GM19397 (cell line): ENCODE data around the gene MBOAT2.
"Not testable (repeated sequence)": the region's sequence is repeated elsewhere in the genome, so short reads cannot be mapped to it uniquely, and the experiment has no call there.

Experiments used
- ATAC-seq: cut with Tn5 transposase; IDR thresholded peaks from one replicate; pipeline ENCODE4 v1.9.1; 2021; ENCODE audit warnings: mild to moderate bottlenecking, moderate library complexity; ENCODE audit not compliant: unreplicated experiment

Gene MBOAT2, protein sequence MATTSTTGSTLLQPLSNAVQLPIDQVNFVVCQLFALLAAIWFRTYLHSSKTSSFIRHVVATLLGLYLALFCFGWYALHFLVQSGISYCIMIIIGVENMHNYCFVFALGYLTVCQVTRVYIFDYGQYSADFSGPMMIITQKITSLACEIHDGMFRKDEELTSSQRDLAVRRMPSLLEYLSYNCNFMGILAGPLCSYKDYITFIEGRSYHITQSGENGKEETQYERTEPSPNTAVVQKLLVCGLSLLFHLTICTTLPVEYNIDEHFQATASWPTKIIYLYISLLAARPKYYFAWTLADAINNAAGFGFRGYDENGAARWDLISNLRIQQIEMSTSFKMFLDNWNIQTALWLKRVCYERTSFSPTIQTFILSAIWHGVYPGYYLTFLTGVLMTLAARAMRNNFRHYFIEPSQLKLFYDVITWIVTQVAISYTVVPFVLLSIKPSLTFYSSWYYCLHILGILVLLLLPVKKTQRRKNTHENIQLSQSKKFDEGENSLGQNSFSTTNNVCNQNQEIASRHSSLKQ

DNA sequence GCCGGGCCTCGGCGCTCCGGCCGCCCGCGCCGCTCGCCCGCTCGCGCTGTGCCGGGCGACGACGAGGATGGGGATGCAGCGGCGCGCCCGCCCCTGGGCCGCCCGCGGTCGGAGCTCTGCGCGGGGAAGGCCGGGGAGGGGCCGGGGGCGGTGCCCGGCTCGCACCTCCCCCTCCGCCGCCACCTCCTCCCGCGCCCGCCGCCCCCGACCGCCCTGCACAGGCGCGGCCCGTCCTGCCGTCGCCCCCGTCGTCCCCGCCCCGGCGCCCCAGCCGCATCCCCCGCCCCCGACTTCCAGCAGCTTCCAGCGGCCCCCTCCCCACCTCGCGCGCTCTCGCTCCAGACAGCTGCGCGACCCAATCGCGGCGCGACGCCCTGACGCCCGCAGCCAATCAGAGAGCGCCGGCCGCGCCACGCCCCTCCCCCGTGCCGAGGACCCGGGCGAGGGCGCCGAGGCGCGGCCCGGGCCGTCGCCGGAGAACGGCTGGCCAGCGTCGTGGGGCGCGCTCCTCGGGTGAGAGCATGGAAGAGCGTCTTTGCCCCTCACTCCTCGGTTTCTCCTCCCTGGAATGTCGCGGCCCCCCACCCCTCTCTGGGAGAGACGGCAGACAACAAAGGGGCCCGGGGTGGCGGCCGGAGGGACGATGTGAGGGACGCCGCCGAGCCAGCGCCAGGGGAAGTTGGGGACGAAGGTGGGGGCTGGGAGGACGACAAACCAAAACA, at the start of gene MBOAT2:
Gene MBOAT2 (minus strand): TSS at position 69 of the 722 bp plus-strand sequence. CDS start 70 bp downstream, outside the sequence.
- ATAC-seq, result peak; percentile 93

DNA sequence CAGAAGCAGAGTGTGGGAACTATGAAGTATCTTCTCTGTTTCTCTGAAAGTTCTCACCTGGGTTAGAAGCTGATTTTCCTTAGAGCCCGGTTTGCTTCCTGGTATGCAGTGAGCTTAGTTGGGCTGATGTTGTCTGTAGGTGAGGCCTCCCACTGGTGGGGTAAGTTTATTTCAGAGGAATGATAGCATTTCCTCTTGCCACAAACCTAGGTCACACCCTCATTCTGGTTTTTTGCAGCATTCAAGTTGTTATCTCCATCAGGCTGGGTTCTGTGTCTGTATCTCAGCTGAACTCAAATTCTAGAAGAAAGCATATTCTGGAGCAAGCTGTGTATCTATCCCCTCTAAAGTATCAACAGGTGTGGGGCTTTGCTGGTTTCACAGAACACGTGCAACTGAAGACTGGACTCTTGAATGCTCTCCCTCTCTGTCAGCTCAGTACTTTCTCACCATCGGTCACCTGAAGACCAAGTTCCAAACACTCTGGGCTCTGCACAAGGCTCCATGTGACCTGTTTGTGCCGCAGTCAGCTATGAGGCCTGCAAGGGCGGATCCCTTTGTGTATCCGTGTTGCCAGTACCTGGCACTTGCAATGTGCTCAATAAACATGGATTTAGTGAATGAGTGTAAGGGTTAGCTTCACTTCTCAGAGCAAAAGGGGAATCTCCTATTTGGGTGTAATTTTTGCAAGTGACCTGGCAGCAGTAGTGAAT, 49.5 kb upstream of the MBOAT2 start:
- no peak for ATAC-seq

DNA sequence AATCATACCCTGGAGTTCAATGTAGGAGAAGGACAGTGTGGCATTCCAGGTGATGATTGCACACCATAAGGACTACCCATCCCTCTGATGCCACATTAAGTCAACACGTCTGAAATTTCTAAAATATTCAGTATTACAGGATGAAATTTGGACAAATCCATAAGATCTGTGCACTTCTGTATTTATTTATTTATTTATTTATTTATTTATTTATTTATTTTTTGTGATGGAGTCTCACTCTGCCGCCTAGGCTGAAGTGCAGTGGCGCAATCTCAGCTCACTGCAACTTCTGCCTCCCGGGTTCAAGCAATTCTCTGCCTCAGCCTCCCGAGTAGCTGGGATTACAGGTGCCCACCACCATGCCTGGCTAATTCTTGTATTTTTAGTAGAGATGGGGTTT, 48.0 kb upstream of the MBOAT2 start:
- ATAC-seq, result not testable (repeated sequence)

DNA sequence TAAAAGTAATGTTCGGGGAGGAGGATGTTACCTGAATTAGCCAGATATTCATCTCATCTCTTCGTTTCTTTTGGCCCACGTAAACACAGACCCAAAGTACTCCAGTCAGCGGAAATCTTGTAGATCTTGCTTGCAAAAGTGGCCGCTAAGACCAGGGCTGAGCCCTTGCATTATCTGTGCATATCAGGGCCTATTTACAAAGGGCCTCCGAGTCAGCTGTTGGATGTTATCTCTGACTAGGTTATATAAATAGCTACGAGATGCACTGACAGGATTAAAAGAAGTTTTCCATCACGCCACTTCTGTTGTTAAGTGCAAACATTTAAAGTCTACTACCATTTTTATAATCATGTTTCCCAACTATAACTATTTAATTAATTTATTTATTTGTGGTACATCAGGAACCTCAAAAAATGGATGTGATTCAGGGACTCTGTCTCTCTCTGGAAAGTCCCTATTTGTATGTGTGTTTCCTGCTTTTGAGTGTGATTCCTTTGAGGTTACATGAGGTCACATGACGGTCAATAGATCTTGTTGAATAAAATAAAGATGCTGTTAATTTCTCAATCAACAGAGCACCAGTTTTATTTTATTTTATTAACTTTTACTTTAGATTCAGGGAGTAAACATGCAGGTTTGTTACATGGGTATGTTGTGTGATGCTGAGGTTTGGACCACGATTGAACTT, 46.8 kb upstream of the MBOAT2 start:
- no peak for ATAC-seq

DNA sequence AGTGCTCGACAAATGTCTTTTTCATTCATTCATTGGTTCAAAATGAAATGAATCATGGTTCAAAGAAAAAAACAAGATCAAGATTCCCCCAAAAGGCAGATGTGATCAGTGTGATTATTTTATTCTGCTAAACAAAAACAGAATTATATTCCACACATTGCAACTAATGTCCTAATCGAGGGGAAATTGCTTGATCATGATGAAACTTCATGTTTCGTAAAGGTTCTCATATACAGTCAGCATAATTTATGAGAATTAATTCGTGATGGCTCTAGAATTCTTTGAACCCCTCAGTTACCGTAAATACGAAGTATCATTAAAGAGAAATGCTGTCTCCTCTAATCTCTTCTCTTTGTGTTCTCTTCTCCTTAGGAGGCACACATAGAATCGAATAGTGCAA, 42.1 kb upstream of the MBOAT2 start:
- ATAC-seq, result no peak

DNA sequence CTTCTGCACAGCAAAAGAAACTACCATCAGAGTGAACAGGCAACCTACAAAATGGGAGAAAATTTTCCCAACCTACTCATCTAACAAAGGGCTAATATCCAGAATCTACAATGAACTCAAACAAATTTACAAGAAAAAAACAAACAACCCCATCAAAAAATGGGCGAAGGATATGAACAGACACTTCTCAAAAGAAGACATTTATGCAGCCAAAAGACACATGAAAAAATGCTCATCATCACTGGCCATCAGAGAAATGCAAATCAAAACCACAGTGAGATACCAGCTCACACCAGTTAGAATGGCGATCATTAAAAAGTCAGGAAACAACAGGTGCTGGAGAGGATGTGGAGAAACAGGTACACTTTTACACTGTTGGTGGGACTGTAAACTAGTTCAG, 40.0 kb upstream of the MBOAT2 start:
- ATAC-seq, result not testable (repeated sequence)

DNA sequence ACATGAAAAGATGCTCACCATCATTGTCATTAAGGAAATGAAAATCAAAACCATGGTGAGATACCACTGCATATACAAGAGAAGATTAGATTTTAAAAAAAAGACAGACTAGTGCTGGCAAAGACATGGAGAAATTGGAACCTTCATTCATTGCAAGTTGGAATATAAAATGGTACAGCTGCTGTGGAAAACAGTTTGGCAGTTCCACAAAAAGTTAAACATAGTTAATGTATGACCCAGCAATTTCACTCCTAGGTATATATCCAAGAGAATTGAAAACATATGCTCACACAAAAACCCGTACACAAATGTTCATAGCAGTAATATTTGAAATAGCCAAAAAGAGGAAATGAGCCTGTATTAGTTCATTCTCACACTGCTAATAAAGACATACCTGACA, 33.7 kb upstream of the MBOAT2 start:
- no peak for ATAC-seq

DNA sequence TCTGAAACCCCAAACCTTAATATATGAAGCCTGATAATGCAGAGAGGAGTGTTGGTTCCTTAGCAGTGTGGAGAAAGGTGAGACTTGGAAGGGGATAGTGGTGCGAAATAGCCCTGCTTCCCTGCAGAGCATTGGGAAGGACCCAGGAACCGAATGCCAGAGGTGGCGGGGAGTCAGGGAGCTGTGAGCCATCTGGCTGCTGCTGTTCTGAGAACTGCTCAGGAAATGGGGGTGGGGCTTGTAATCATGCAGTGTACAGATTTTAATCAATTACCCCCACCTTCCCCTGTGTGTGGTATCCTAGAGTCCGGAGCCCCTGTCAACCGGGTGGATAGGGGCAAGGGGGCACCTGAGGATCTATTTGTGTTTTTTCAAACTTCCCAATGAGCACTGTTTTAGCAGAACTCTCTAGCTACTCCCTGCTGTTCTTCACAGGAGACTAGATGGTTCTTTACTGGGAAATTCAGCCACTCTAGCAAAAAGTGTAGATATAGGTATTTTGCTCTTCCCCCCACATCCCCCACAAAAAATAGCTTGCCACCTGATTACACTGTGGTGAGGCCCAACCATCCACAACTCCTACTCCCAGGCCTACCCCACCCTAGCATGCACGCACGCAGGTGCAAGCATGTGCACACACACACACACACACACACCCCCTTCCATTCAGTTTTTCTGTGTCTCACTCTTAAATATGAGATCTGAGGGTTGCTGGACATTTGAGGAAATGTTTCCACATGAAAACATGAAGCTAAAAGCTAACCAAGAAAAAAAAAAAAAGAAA, 30.1 kb upstream of the MBOAT2 start:
- ATAC-seq, result no peak

DNA sequence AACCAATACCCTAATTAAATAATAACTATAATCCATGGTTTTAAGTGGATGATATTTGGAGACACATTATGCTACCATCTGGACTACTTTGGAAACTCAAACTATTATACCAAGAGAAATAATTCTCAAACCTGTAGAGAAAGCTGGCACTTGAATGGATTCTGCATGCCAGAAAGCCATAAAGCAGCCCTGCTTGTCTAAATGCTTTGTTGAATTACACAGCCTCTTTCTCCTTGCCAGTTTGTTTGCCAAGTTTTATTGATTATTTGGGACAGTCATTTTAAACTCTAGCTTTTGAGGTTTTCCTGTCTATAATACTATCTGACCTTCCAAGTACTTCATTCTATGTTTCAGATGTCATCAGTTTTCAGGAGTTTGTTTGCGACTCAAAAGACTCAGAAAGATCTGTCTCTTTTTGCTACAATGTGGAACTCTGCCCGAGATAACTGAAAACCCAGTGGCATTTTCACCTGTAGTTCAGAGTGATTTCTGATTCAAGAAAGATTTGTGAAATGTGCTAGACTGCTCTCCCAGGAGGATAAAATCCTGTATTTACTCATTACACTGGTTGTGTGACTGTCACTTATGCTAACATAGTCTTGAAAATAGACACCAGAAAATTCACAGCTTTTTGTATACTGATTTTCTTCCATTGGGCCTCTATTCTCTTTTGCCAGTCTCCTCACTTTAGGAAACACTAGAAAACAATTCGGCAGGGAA, 29.2 kb upstream of the MBOAT2 start:
- no peak for ATAC-seq

DNA sequence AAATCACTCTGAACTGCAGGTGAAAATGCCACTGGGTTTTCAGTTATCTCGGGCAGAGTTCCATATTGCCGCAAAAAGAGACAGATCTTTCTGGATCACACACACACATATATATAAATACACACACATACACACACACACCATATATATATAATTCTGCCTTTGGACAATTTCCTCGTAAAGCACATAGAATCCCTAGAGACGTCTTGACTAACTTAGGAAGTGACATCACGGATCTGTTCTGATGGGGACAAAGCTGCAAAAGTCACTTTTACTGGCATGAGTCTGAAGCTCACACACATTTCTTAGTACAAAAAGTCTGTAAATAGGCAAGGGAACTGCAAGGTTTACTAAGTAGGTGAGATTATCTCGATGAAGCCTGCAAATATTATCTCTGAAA, 28.6 kb upstream of the MBOAT2 start:
- ATAC-seq, result no peak

DNA sequence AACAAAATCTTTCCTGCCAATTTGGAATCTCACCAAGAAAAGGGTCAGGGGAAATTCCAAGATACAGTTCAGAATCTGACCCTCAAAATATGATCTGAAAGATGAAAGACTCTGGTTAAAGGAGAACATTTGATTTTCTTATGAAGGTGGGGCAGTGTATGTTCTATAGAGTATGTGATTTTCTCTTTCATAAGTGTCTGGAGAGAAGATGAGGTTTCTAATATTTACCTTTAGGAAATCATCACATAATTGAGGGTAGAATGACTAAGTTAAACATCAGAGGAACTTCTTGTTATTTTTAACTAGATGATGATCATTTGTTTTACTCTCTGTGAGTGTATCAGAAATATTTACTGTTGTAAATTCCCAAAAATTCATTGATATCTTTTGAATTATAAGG, 27.8 kb upstream of the MBOAT2 start:
- ATAC-seq, result no peak

DNA sequence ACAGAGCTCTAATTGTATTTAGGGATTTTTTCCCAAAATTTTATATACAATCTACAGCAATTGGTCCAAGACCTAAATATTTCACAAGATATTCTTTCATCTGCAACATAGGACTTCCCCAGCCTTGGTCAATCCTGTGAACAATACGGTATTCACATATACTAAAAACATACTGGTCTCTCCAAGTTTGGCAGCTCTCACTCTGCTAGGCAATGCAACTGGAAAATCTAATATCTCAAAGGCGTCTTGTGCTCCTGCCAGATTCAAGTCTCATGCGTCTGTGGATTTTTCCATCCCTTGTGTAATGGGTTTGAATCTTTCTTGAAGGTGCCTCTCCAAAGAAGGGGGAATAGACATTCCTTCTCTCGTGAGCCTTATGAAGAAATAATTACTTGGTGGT, 27.4 kb upstream of the MBOAT2 start:
- ATAC-seq, result no peak

DNA sequence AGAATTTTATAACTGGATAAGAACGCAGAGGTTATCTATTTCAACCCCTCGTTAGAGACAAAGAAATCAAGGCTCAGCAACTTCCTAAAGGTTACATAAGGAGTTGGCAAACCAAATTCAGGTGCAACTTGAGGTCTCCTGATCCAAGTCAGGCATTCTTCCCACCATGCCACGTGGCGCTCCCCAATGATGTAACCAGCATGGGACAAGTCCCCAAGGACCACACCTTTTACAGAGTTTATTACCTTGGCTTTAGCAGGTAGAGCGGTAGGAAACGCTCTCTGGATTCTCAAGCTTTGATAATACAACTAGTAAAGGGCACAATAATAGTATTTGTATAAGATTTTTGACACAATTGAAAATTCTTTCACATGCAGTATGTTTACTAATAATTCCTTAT, 26.7 kb upstream of the MBOAT2 start:
- no peak for ATAC-seq

DNA sequence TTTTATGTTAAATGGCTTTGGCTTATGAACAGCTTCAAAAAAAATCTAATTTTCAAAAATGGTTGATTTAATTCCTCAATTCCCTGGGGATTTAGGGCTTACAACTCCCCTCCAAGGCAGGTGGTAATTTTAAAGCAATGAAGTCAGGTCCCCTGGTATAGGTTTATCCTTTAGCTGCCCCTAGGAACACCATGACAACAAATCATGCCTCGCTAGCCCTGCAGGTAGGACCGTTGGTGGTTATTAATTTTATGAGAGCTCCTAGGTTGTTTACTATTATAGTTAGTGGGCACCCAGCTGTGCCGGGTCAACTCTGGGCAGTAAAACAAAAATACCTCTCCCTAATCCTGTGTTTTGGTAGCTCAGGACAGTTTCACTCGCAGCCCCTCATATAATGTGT, 26.2 kb upstream of the MBOAT2 start:
- ATAC-seq, result no peak

DNA sequence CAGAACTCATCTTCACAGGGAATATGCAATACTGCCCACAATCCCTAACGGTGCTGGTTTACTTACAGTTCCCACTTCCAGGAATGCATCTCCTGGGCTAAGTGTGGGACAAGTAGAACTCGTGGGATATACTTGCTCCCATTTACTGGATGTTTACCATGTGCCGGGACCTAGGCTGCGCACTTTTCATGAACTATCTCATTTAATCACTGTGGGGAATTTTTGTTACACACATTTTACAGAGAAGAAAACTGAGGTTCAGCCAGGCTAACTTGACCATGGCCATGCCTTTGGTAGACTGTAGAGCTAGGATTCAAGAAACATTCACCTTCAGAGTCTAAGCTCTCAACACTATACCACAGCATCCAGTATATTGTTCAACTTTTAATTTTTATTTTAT, 24.4 kb upstream of the MBOAT2 start:
- ATAC-seq, result no peak

DNA sequence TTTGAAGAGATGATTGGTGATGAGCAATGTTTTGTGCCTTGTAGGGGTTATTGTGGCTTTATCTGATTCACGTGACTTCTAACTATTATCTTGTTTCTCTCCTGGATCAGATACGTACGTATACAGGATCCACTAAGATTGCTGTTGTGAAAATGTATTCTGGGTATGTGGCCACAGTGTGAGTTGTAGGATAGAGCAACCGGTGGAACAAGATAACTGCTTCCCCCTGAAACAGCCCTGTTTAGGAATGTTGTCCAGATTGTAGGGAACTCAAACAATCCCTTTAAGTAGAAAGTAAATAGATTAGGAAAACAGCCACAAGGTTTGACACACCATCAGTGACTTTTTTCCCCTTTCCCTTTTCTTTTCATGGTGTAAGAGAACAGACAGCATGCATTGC, 22.3 kb upstream of the MBOAT2 start:
- no peak for ATAC-seq

DNA sequence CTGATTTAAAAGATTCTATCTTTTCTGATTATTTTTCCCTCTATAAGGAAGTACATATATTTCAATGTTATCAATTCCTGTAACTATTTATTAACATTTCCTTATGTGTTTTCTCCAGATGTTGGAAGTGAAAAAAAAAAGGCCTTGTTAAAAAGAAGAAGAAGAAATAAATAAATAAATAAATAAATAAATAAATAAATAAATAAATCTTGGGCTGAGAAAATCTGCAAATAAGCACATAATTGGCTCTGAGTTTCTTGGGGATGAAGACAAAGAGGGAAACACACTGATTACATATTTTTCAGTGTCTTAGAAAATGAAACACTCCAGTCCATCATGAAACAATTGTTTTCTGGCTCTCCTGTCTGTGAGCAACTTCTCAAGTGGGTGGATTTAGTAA, 21.1 kb upstream of the MBOAT2 start:
- no peak for ATAC-seq

DNA sequence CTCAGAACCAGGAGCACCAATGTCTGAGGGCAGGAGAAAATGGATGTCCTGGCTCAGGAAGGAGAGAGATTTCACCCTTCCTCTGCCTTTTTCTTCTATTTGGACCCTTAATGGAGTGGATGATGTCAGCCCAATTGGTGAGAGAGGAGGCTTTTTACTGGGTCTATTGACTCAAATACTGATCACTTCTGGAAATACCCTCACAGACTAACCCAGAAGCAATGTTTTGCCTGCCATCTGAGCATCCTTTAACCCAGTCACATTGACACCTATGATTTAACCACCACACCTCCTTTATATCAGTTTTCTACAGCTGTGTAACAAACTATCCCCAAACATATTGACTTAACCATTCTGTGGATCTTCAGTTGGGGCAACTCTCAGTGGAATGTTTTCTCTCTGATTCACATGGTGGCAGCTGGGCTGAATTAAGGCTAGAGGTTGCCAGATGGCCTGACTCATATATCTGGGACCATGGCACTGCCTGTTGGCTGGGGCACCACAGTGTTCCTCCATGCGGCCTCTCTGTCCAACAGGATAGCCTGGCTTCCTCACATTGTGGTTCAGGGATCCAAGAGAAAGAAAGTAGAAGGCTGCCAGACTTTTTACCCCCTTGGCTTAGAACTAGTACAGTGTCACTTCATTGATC, 18.2 kb upstream of the MBOAT2 start:
- ATAC-seq, result no peak

DNA sequence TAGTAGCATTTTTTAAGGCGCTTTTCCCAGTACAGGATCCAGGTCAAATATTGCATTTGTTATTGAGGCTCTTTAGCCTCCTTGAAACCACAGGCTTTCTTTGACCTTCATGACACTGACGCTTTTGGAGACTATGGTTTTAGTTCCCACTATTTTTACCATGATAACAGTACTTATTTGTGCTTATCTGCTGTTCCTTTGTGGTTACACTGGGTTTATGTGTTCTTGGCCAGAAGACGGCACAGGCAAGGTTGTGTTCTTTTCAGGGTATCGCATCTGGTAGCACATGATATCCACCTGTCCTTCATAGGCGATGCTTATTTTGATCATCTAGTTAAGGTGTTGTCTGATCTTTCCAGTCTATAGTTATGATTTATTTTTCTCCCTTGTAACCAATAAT, 16.8 kb upstream of the MBOAT2 start:
- no peak for ATAC-seq
